IMR-90 (cell line): ENCODE measurements around the gene LCAT. TPM values are rescaled to one million over a fixed set of nuclear protein-coding genes. Genes with fewer than 3 reads are reported as not detected.

Experiments
- ATAC-seq: fragments of 200-7000 bp; cut with Tn5 transposase; 2 replicates; pipeline ENCODE4 v1.9.1; 2020; ENCODE audit warnings: low read depth, mild to moderate bottlenecking, moderate library complexity
- BruUV-seq: library from RNA; stranded (reverse); fragments of 400-500 nt; replicated peaks from 2 replicates; lab custom pipeline; 2021; lab: Mats Ljungman, UMichigan
- CTCF ChIA-PET: fragments of 300-600 bp; formaldehyde crosslinking; extraction: SDS; loops from one replicate; lab custom pipeline; 2021; ENCODE audit warnings: antibody characterized with exemption; lab: Yijun Ruan, JAX
- POLR2A ChIA-PET: fragments of 300-600 bp; sonication (Branson Sonifier 250); formaldehyde crosslinking; loops from one replicate; lab custom pipeline; 2022; ENCODE audit warnings: antibody characterized with exemption; ENCODE audit not compliant: unreplicated experiment; lab: Charles Lee
- DNase-seq: peaks from one replicate; pipeline ENCODE4 v3.0.0; 2013
- H2AFZ ChIP-seq: replicated peaks from 2 replicates; pipeline ENCODE3; 2013; ENCODE audit warnings: low read length, mild to moderate bottlenecking; ENCODE audit not compliant: poor library complexity
- H2AK5ac ChIP-seq: 2 replicates; pipeline ENCODE4 v1.6.1; 2013; ENCODE audit warnings: low read depth, low read length, inconsistent platforms
- H2AK9ac ChIP-seq: replicated peaks from 2 replicates; pipeline ENCODE3; 2013; ENCODE audit warnings: mild to moderate bottlenecking, low read depth, low read length, moderate library complexity; ENCODE audit not compliant: poor library complexity
- H2BK120ac ChIP-seq: 2 replicates; pipeline ENCODE4 v1.6.1; 2013; ENCODE audit warnings: low read depth, low read length, inconsistent platforms
- H2BK15ac ChIP-seq: 3 replicates; pipeline ENCODE4 v1.6.1; 2013; ENCODE audit warnings: low read depth, low read length, inconsistent platforms
- H2BK20ac ChIP-seq: 2 replicates; pipeline ENCODE4 v1.6.1; 2013; ENCODE audit warnings: low read depth, mild to moderate bottlenecking, inconsistent platforms, low read length, moderate library complexity
- H2BK5ac ChIP-seq: 2 replicates; pipeline ENCODE4 v1.6.1; 2013; ENCODE audit warnings: mild to moderate bottlenecking, low read depth, low read length, inconsistent platforms; ENCODE audit not compliant: poor library complexity, severe bottlenecking
- H3K14ac ChIP-seq: replicated peaks from 2 replicates; pipeline ENCODE4 v1.6.1; 2013; ENCODE audit warnings: low read depth, low read length, inconsistent platforms
- H3K18ac ChIP-seq: 2 replicates; pipeline ENCODE4 v1.6.1; 2013; ENCODE audit warnings: low read depth, low read length, control low read depth
- H3K23ac ChIP-seq: 2 replicates; pipeline ENCODE4 v1.6.1; 2013; ENCODE audit warnings: low read depth, low read length, inconsistent platforms
- H3K27ac ChIP-seq: 2 replicates; pipeline ENCODE4 v1.5.1; 2013; ENCODE audit warnings: mild to moderate bottlenecking, control low read depth, low read length; ENCODE audit not compliant: insufficient read depth
- H3K27me3 ChIP-seq: 2 replicates; pipeline ENCODE4 v1.6.1; 2013; ENCODE audit warnings: low read length; ENCODE audit not compliant: control insufficient read depth, insufficient read depth
- H3K36me3 ChIP-seq: 2 replicates; pipeline ENCODE4 v1.6.1; 2013; ENCODE audit warnings: low read length, mixed read lengths; ENCODE audit not compliant: control insufficient read depth, insufficient read depth
- H3K4ac ChIP-seq: 2 replicates; pipeline ENCODE4 v1.6.1; 2013; ENCODE audit warnings: low read depth, low read length, inconsistent platforms
- H3K4me1 ChIP-seq: 2 replicates; pipeline ENCODE4 v1.6.1; 2013; ENCODE audit warnings: low read length, mixed read lengths; ENCODE audit not compliant: control insufficient read depth, insufficient read depth
- H3K4me2 ChIP-seq: 2 replicates; pipeline ENCODE4 v1.6.1; 2013; ENCODE audit warnings: low read depth, mild to moderate bottlenecking, control low read depth, low read length, moderate library complexity
- H3K4me3 ChIP-seq: 2 replicates; pipeline ENCODE4 v1.5.1; 2013; ENCODE audit warnings: low read depth, mild to moderate bottlenecking, control low read depth, low read length, moderate library complexity; ENCODE audit not compliant: insufficient read depth
- H3K56ac ChIP-seq: 2 replicates; pipeline ENCODE4 v1.6.1; 2013; ENCODE audit warnings: low read length, inconsistent platforms; ENCODE audit not compliant: insufficient read depth; ENCODE audit errors: extremely low read depth
- H3K79me1 ChIP-seq, 2 experiments: 2 replicates each; pipeline ENCODE4 v1.6.1; 2013; ENCODE audit warnings: low read length in 2 of 2, inconsistent platforms in 1 of 2, low read depth in 1 of 2
- H3K9ac ChIP-seq: 2 replicates; pipeline ENCODE4 v1.6.1; 2013; ENCODE audit warnings: low read depth, low read length, control low read depth
- H3K9me1 ChIP-seq: 2 replicates; pipeline ENCODE4 v1.6.1; 2013; ENCODE audit warnings: low read length, inconsistent platforms; ENCODE audit not compliant: insufficient read depth
- H3K9me3 ChIP-seq: 2 replicates; pipeline ENCODE4 v1.6.1; 2013; ENCODE audit warnings: low read length; ENCODE audit not compliant: control insufficient read depth, insufficient read depth
- H4K20me1 ChIP-seq: 2 replicates; pipeline ENCODE4 v1.6.1; 2013; ENCODE audit warnings: low read length, inconsistent platforms; ENCODE audit not compliant: insufficient read depth
- H4K5ac ChIP-seq: 2 replicates; pipeline ENCODE4 v1.6.1; 2013; ENCODE audit warnings: mild to moderate bottlenecking, low read depth, low read length, control low read depth
- H4K8ac ChIP-seq, 2 experiments: 2 replicates each; pipeline ENCODE4 v1.6.1; 2013; ENCODE audit warnings: low read depth in 2 of 2, low read length in 2 of 2, control low read depth in 1 of 2, inconsistent platforms in 1 of 2
- H4K91ac ChIP-seq: 2 replicates; pipeline ENCODE4 v1.6.1; 2013; ENCODE audit warnings: low read depth, low read length, inconsistent platforms; ENCODE audit not compliant: insufficient read depth
- BHLHE40 ChIP-seq: fragments of 150-350 bp; IDR thresholded peaks from 2 replicates; pipeline ENCODE4 v1.6.1; 2016; ENCODE audit warnings: mild to moderate bottlenecking, low read depth, low read length
- CEBPB ChIP-seq: IDR thresholded peaks from 2 replicates; pipeline ENCODE4 v1.6.1; 2012; ENCODE audit warnings: low read depth, low read length, improper control_type of control experiment
- CHD1 ChIP-seq: IDR thresholded peaks from 2 replicates; pipeline ENCODE4 v1.6.1; 2012; ENCODE audit warnings: low read depth, low read length, improper control_type of control experiment
- CTCF ChIP-seq: conservative IDR thresholded peaks from 2 replicates; pipeline ENCODE4 v1.5.1; 2012; ENCODE audit warnings: mild to moderate bottlenecking, low read depth, low read length, improper control_type of control experiment
- FOS ChIP-seq: fragments of 150-350 bp; IDR thresholded peaks from 2 replicates; pipeline ENCODE4 v1.6.1; 2016; ENCODE audit warnings: low read depth, low read length
- MAFK ChIP-seq: IDR thresholded peaks from 2 replicates; pipeline ENCODE4 v1.6.1; 2012; ENCODE audit warnings: low read depth, low read length, improper control_type of control experiment
- MAZ ChIP-seq: IDR thresholded peaks from 2 replicates; pipeline ENCODE4 v1.6.1; 2012; ENCODE audit warnings: low read depth, mild to moderate bottlenecking, low read length, improper control_type of control experiment, moderate library complexity, borderline replicate concordance
- MXI1 ChIP-seq: IDR thresholded peaks from 2 replicates; pipeline ENCODE4 v1.6.1; 2012; ENCODE audit warnings: low read depth, mild to moderate bottlenecking, low read length, moderate library complexity, borderline replicate concordance
- NFE2L2 ChIP-seq: fragments of 150-350 bp; IDR thresholded peaks from 2 replicates; pipeline ENCODE4 v1.6.1; 2016; ENCODE audit warnings: low read depth, mild to moderate bottlenecking, low read length
- POLR2A ChIP-seq: IDR thresholded peaks from 2 replicates; pipeline ENCODE4 v1.6.1; 2012; ENCODE audit warnings: mild to moderate bottlenecking, low read depth, low read length
- RAD21 ChIP-seq: IDR thresholded peaks from 2 replicates; pipeline ENCODE4 v1.6.1; 2012; ENCODE audit warnings: low read length, improper control_type of control experiment
- RCOR1 ChIP-seq: IDR thresholded peaks from 2 replicates; pipeline ENCODE4 v1.6.1; 2012; ENCODE audit warnings: mild to moderate bottlenecking, low read length, improper control_type of control experiment; ENCODE audit not compliant: insufficient replicate concordance
- RFX5 ChIP-seq: IDR thresholded peaks from 2 replicates; pipeline ENCODE4 v1.8.0; 2012; ENCODE audit warnings: low read depth, mild to moderate bottlenecking, low read length, moderate library complexity
- SMC3 ChIP-seq: fragments of 150-350 bp; IDR thresholded peaks from 2 replicates; pipeline ENCODE4 v1.6.1; 2016; ENCODE audit warnings: low read depth, mild to moderate bottlenecking, antibody characterized with exemption, low read length, moderate library complexity
- WGBS, 2 experiments: methylation state at CpG; one replicate each; pipeline versions ENCODE4 v1.1.5 to v1.1.7; 2013; ENCODE audit warnings: missing lambda C conversion rate in 2 of 2; ENCODE audit not compliant: insufficient read length in 1 of 2; ENCODE audit errors: extremely low coverage in 2 of 2; 5-methylcytosine and 5-hydroxymethylcytosine counted together
- dilution Hi-C: fragments of 300-500 bp; cut with HindIII; formaldehyde crosslinking; loops from one replicate; pipeline ENCODE4 v1.14.3; 2018; ENCODE audit warnings: low sequenced_read_pairs; ENCODE audit not compliant: unreplicated experiment
- in situ Hi-C: fragments of 300-500 bp; cut with MboI; formaldehyde crosslinking; loops from 3 replicates; pipeline ENCODE4 v1.14.3; 2019; ENCODE audit warnings: low sequenced_read_pairs, inconsistent platforms, mixed read lengths
- intact Hi-C: fragments of 100-400 bp; cut with micrococcal nuclease; formaldehyde crosslinking; loops from 2 replicates; pipeline ENCODE4 v1.10.0; 2022
- polyA plus RNA-seq, 3 experiments: library from polyadenylated mRNA; depleted of rRNA; stranded (reverse); fragments of >200 nt; gene quantifications; 2 replicates each; pipeline ENCODE4 v1.2.3, GENCODE V29; 2012; ENCODE audit warnings: low replicate concordance in 1 of 3
- total RNA-seq: library from RNA; depleted of rRNA; stranded (reverse); fragments of >200 nt; gene quantifications from 2 replicates; pipeline ENCODE4 v1.2.3, GENCODE V29; 2012
- TF ChIP-seq, protein P1 (sequence below): fragments of 150-350 bp; IDR thresholded peaks from 2 replicates; pipeline ENCODE4 v1.6.1; 2017; ENCODE audit warnings: mild to moderate bottlenecking, antibody characterized with exemption, low read length, low read depth
- TF ChIP-seq, protein P2 (sequence below): fragments of 150-350 bp; IDR thresholded peaks from 2 replicates; pipeline ENCODE4 v1.6.1; 2016; ENCODE audit warnings: low read depth, mild to moderate bottlenecking, low read length, moderate library complexity, borderline replicate concordance

The LCAT gene
- total and polyA plus RNA-seq, 2 of the 4 experiments (the other 2 are of a cell fraction) = 1.4 to 18.8 TPM

DNA sequence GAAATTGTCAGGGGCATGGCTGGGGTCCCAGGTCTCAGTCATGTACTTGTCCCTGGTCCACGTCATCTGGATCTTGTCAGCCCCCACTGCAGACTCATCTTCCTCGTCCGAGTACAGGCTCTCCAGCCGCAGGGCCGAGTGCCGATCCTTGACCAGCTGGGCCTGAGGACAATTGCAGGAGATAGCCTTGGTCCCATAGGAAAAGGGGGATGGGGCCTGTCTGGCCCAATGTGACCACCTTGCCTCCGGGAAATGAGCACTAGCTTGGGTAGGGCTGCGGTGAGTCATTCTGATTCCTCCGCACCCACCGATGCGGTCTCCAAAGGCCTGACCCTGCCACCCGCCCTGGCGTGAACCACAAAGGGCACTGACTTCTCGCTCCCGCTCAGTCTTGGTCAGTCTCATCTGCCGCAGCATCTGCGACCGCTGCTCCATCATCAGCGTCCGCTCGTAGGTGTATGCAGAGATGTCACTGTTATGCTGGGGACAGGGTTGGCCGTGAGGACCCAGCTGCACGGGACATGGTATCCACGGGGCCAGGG lies 1.5 kb upstream of the LCAT start:
- H2BK5ac ChIP-seq = no peak overlapping the region
- no peak overlapping the region for H4K5ac ChIP-seq
- H3K4me2 ChIP-seq = no peak overlapping the region
- dilution Hi-C loops (no loop called here), in situ Hi-C loops (loop anchor here (25.0 kb wide), 1 partner anchor 408 kb away; the partner anchor contains the start of gene RIPOR1), intact Hi-C loops (no loop called here)
- peaks cover 93% of the 10 kb centered on the region for H3K36me3 ChIP-seq
- peaks cover 15 to 82% of the 10 kb centered on the region in 2 experiments for H3K79me1 ChIP-seq
- H2BK15ac ChIP-seq = no peak overlapping the region
- H3K4ac ChIP-seq = no peak overlapping the region
- DNase-seq (no peak), ATAC-seq (no peak)
- H2AK5ac ChIP-seq = no peak overlapping the region
- H3K9me1 ChIP-seq = no peaks in the 10 kb centered on the region; the same call in 1 of the 2 replicates
- no peaks in the 10 kb centered on the region for H3K9me3 ChIP-seq
- no peak overlapping the region for H3K18ac ChIP-seq
- peaks cover 59% of the 10 kb centered on the region for H4K20me1 ChIP-seq
- H2BK120ac ChIP-seq = no peak overlapping the region
- no peak overlapping the region for H3K14ac ChIP-seq
- H3K23ac ChIP-seq = no peak overlapping the region
- no peaks in the 10 kb centered on the region for H3K4me1 ChIP-seq
- ChIA-PET CTCF (no interaction called here), POLR2A (no interaction called here)
- TF ChIP-seq, protein P1, sequence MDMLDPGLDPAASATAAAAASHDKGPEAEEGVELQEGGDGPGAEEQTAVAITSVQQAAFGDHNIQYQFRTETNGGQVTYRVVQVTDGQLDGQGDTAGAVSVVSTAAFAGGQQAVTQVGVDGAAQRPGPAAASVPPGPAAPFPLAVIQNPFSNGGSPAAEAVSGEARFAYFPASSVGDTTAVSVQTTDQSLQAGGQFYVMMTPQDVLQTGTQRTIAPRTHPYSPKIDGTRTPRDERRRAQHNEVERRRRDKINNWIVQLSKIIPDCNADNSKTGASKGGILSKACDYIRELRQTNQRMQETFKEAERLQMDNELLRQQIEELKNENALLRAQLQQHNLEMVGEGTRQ = no peak
- TF ChIP-seq RAD21 (no peak), FOS (no peak), SMC3 (no peak), RCOR1 (no peak), MXI1 (no peak), POLR2A (no peak), CTCF (no peak), MAZ (no peak), MAFK (no peak), CHD1 (no peak), CEBPB (no peak), BHLHE40 (no peak), NFE2L2 (no peak), RFX5 (no peak)
- TF ChIP-seq, protein P2, sequence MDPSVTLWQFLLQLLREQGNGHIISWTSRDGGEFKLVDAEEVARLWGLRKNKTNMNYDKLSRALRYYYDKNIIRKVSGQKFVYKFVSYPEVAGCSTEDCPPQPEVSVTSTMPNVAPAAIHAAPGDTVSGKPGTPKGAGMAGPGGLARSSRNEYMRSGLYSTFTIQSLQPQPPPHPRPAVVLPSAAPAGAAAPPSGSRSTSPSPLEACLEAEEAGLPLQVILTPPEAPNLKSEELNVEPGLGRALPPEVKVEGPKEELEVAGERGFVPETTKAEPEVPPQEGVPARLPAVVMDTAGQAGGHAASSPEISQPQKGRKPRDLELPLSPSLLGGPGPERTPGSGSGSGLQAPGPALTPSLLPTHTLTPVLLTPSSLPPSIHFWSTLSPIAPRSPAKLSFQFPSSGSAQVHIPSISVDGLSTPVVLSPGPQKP = no peak
- H3K9ac ChIP-seq = no peak overlapping the region
- no peak overlapping the region for H3K56ac ChIP-seq
- H3K27ac ChIP-seq = no peak overlapping the region
- no peaks in the 10 kb centered on the region for H3K27me3 ChIP-seq
- H4K91ac ChIP-seq = no peak overlapping the region
- no peak overlapping the region for H2BK20ac ChIP-seq
- H3K4me3 ChIP-seq = no peak overlapping the region
- no TSS peak for BruUV-seq
- H2AK9ac ChIP-seq = no peak overlapping the region
- H4K8ac ChIP-seq = no peak overlapping the region
- H2AFZ ChIP-seq = no peak overlapping the region
- 90% methylated on average over 11 of the region's 24 CpGs; no CpG with 5 or more reads in 1 of the 2 experiments for WGBS, 2 experiments
